ENCODE results near the gene LELP1.

LELP1 gene

GRCh38 chr1:153217212-153217611 lies 14.0 kb downstream of the LELP1 start, which contains the start of gene PRR9:
PRR9 (plus strand) TSS chr1:153217584; CDS start chr1:153218145, 561 bp downstream.
- TF ChIP-seq MAX (IDR thresholded peaks at IDR 0.05): no peak
- TF ChIP-seq RAD21 (IDR thresholded peaks at IDR 0.05; ENCODE audit: low read depth): no peak
- no peak for TF ChIP-seq CREB1 (IDR thresholded peaks at IDR 0.05; ENCODE audit: low read depth)
- TF ChIP-seq EGR1 (IDR thresholded peaks at IDR 0.05): no peak
- TF ChIP-seq TEAD4 (IDR thresholded peaks at IDR 0.05): no peak

GRCh38 chr1:153217744-153218416 lies 14.7 kb downstream of the LELP1 start:
- TF ChIP-seq CREB1 (IDR thresholded peaks at IDR 0.05; ENCODE audit: low read depth) (no peak), MAX (IDR thresholded peaks at IDR 0.05) (no peak), TEAD4 (IDR thresholded peaks at IDR 0.05) (no peak), TAF1 (IDR thresholded peaks at IDR 0.05; ENCODE audit: low read depth) (no peak), ZBTB7A (IDR thresholded peaks at IDR 0.05; ENCODE audit: low read depth) (no peak), USF1 (IDR thresholded peaks at IDR 0.05) (no peak), RAD21 (IDR thresholded peaks at IDR 0.05; ENCODE audit: low read depth) (no peak)

GRCh38 chr1:153220606-153221303 lies 17.5 kb downstream of the LELP1 start:
- TF ChIP-seq TCF12 (IDR thresholded peaks at IDR 0.05; ENCODE audit: low read depth) (no peak), NFIC (IDR thresholded peaks at IDR 0.05) (no peak), RAD21 (IDR thresholded peaks at IDR 0.05; ENCODE audit: low read depth) (no peak), ZBTB7A (IDR thresholded peaks at IDR 0.05; ENCODE audit: low read depth) (no peak), EGR1 (IDR thresholded peaks at IDR 0.05) (no peak), REST (IDR thresholded peaks at IDR 0.05; ENCODE audit: low read depth) (no peak), EP300 (IDR thresholded peaks at IDR 0.05; ENCODE audit: borderline replicate concordance) (no peak), MAX (IDR thresholded peaks at IDR 0.05) (no peak), YY1 (IDR thresholded peaks at IDR 0.05; ENCODE audit: low read depth) (no peak), CEBPB (IDR thresholded peaks at IDR 0.05) (no peak), CREB1 (IDR thresholded peaks at IDR 0.05; ENCODE audit: low read depth) (no peak)

- peak; percentile 67 for TF ChIP-seq RAD21 (IDR thresholded peaks at IDR 0.05; ENCODE audit: low read depth)
Measured at GRCh38 chr1:153223040-153223891, 20.0 kb downstream of the LELP1 start.

- TF ChIP-seq USF1 (IDR thresholded peaks at IDR 0.05) (no peak), CREB1 (IDR thresholded peaks at IDR 0.05; ENCODE audit: low read depth) (no peak), TAF1 (IDR thresholded peaks at IDR 0.05; ENCODE audit: low read depth) (no peak), ZBTB7A (IDR thresholded peaks at IDR 0.05; ENCODE audit: low read depth) (no peak), NFIC (IDR thresholded peaks at IDR 0.05) (no peak), EGR1 (IDR thresholded peaks at IDR 0.05) (no peak), TEAD4 (IDR thresholded peaks at IDR 0.05) (no peak), YY1 (IDR thresholded peaks at IDR 0.05; ENCODE audit: low read depth) (no peak), RAD21 (IDR thresholded peaks at IDR 0.05; ENCODE audit: low read depth) (no peak), CEBPB (IDR thresholded peaks at IDR 0.05) (no peak), EP300 (IDR thresholded peaks at IDR 0.05; ENCODE audit: borderline replicate concordance) (no peak), MAX (IDR thresholded peaks at IDR 0.05) (no peak), FOXM1 (IDR thresholded peaks at IDR 0.05; ENCODE audit: borderline replicate concordance, low read depth) (no peak), TCF12 (IDR thresholded peaks at IDR 0.05; ENCODE audit: low read depth) (no peak), REST (IDR thresholded peaks at IDR 0.05; ENCODE audit: low read depth) (no peak)
Measured at GRCh38 chr1:153227810-153228209, 24.6 kb downstream of the LELP1 start.
